CD4-positive, alpha-beta T cell treated with Interleukin-4 for 1 hour (primary cell): ENCODE results near the gene PPP1R9B.

Experiments
- DNase-seq, 2 donors: peaks; one replicate each; pipeline ENCODE4 v3.0.0-alpha.2; 2020 to 2022

The PPP1R9B gene

GRCh38 chr17:50102164-50102991 lies 48.1 kb downstream of the PPP1R9B start:
- no peak for DNase-seq

- no peak for DNase-seq
Measured at GRCh38 chr17:50101346-50102163, 48.9 kb downstream of the PPP1R9B start.

GRCh38 chr17:50100921-50101345 lies 49.5 kb downstream of the PPP1R9B start:
- DNase-seq: no peak

- no peak for DNase-seq
Measured at GRCh38 chr17:50100480-50100883, 50.0 kb downstream of the PPP1R9B start.

- DNase-seq: no peak
Measured at GRCh38 chr17:50099003-50099402, 51.5 kb downstream of the PPP1R9B start.

GRCh38 chr17:50098583-50098982 lies 51.9 kb downstream of the PPP1R9B start:
- DNase-seq: no peak

GRCh38 chr17:50097926-50098325 lies 52.6 kb downstream of the PPP1R9B start:
- no peak for DNase-seq

GRCh38 chr17:50097455-50097854 lies 53.0 kb downstream of the PPP1R9B start:
- no peak for DNase-seq

GRCh38 chr17:50096758-50097157 lies 53.7 kb downstream of the PPP1R9B start:
- no peak for DNase-seq

- no peak for DNase-seq
Measured at GRCh38 chr17:50096092-50096491, 54.4 kb downstream of the PPP1R9B start.

GRCh38 chr17:50095626-50096037 lies 54.8 kb downstream of the PPP1R9B start:
- no peak for DNase-seq

- peak; percentile 97 for DNase-seq
Measured at GRCh38 chr17:50094753-50095619, 55.5 kb downstream of the PPP1R9B start, which contains the start of gene PDK2. PDK2 (plus strand) TSS chr17:50095351; CDS start chr17:50095436, 85 bp downstream.

GRCh38 chr17:50094243-50094752 lies 56.2 kb downstream of the PPP1R9B start:
- peak; percentile 86 to 90 for DNase-seq

GRCh38 chr17:50093807-50094206 lies 56.7 kb downstream of the PPP1R9B start:
- DNase-seq: no peak

GRCh38 chr17:50093246-50093645 lies 57.2 kb downstream of the PPP1R9B start:
- no peak for DNase-seq

- no peak for DNase-seq
Measured at GRCh38 chr17:50091918-50092285, 58.6 kb downstream of the PPP1R9B start.

GRCh38 chr17:50090971-50091917 lies 59.2 kb downstream of the PPP1R9B start:
- DNase-seq: no peak

- DNase-seq: no peak
Measured at GRCh38 chr17:50090071-50090470, 60.4 kb downstream of the PPP1R9B start.

GRCh38 chr17:50088952-50089825 lies 61.3 kb downstream of the PPP1R9B start:
- no peak for DNase-seq

- DNase-seq: no peak
Measured at GRCh38 chr17:50087912-50088405, 62.5 kb downstream of the PPP1R9B start.
